ENCODE measurements around the gene SERPINA12. TPM values are rescaled to one million over a fixed set of nuclear protein-coding genes. Genes with fewer than 3 reads are reported as not detected.

SERPINA12 gene
- total and polyA plus RNA-seq, 2 experiments from 2014 or later = not detected

DNA sequence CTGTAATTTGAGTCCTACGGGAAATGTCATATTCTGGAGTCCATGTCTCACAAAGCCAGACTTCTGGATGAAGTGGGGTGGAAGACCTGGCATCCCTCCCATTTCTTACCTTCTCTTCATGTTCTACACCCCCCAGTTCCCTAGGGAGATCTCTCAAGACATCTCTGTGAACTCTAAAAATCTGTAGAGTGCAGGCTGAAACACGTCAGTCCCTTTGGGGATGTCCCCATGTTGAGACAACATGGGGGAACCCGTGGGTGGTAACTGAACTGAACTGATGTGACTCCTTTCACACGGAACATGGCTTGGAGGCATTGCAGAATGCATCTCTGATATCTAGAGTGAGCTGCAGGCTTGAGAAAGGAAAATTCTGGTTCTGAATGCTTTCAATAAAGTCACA, 15.2 kb downstream of the SERPINA12 start (continued):
- TF ChIP-seq ZNF331 (CRISPR knock-in tag; IDR thresholded peaks at IDR 0.05; ENCODE audit: low read depth) = no peak
- TF ChIP-seq, protein P1, sequence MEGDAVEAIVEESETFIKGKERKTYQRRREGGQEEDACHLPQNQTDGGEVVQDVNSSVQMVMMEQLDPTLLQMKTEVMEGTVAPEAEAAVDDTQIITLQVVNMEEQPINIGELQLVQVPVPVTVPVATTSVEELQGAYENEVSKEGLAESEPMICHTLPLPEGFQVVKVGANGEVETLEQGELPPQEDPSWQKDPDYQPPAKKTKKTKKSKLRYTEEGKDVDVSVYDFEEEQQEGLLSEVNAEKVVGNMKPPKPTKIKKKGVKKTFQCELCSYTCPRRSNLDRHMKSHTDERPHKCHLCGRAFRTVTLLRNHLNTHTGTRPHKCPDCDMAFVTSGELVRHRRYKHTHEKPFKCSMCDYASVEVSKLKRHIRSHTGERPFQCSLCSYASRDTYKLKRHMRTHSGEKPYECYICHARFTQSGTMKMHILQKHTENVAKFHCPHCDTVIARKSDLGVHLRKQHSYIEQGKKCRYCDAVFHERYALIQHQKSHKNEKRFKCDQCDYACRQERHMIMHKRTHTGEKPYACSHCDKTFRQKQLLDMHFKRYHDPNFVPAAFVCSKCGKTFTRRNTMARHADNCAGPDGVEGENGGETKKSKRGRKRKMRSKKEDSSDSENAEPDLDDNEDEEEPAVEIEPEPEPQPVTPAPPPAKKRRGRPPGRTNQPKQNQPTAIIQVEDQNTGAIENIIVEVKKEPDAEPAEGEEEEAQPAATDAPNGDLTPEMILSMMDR (conservative IDR thresholded peaks at IDR 0.05; ENCODE audit: low read depth in 2 of 2) = no peak
- no peak for TF ChIP-seq EZH2phosphoT487 (IDR thresholded peaks at IDR 0.05; ENCODE audit: unreplicated experiment)

DNA sequence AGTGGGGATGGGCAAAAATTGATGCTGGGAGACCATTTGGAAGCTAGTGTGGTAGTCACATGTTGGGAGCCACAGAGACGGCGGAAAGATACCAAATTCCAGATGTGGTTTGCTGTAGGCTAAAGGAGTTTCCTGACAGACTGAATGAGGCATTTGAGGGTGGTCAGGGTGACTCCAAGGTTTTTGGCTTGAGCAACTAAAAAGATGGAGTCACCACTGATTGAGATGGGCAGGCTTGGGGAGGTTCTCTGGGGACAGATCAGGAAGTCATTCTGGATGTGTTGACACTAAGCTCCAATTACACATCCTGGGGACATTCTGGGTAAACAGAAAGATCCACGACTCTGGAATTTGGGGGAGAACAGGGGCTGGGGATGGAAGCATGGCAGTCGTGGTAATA, 17.8 kb downstream of the SERPINA12 start:
- no peaks in the 10 kb centered on the region for H3K27me3 ChIP-seq (ENCODE audit: insufficient read depth)
- Mint-ChIP-seq H3K4me1 (peaks cover 8% of the 10 kb centered on the region), H3K9me3 (peaks cover 2% of the 10 kb centered on the region; the same call in 1 of the 3 replicates), H3K36me3 (ENCODE audit: low read depth) (no peaks in the 10 kb centered on the region), H3K27ac (no peak overlapping the region), H3K27me3 (ENCODE audit: insufficient read depth, low read depth, poor library complexity) (peaks cover 11% of the 10 kb centered on the region), H3K4me3 (no peak overlapping the region)
- TF ChIP-seq ZNF331 (CRISPR knock-in tag; IDR thresholded peaks at IDR 0.05; ENCODE audit: low read depth) (no peak), NANOG (IDR thresholded peaks at IDR 0.05; ENCODE audit: borderline replicate concordance) (no peak), STAT1 (IDR thresholded peaks at IDR 0.05; ENCODE audit: unreplicated experiment) (no peak)
- TF ChIP-seq, protein P2, sequence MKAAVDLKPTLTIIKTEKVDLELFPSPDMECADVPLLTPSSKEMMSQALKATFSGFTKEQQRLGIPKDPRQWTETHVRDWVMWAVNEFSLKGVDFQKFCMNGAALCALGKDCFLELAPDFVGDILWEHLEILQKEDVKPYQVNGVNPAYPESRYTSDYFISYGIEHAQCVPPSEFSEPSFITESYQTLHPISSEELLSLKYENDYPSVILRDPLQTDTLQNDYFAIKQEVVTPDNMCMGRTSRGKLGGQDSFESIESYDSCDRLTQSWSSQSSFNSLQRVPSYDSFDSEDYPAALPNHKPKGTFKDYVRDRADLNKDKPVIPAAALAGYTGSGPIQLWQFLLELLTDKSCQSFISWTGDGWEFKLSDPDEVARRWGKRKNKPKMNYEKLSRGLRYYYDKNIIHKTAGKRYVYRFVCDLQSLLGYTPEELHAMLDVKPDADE (IDR thresholded peaks at IDR 0.05) = no peak
- H3K4me1 ChIP-seq (ENCODE audit: insufficient read depth) = 0 out of 2 replicates have a peak, but pooled peaks cover 6% of the 10 kb centered on the region
- no peaks in the 10 kb centered on the region for H4K20me1 ChIP-seq (replicated peaks; ENCODE audit: insufficient read depth)
- no peak overlapping the region for H3K4me2 ChIP-seq
- H3K79me2 ChIP-seq (replicated peaks; ENCODE audit: insufficient read depth) = no peaks in the 10 kb centered on the region
- DNase-seq (ENCODE audit: low spot score) (no peak), ATAC-seq (no peak)
- H3K36me3 ChIP-seq (ENCODE audit: insufficient read depth) = no peaks in the 10 kb centered on the region
- H3K4me3 ChIP-seq = no peak overlapping the region
- H3K27ac ChIP-seq (ENCODE audit: low read depth) = no peak overlapping the region
- H2AFZ ChIP-seq = no peak overlapping the region
- H3F3A ChIP-seq (replicated peaks; ENCODE audit: low read depth) = no peaks in the 10 kb centered on the region
- H3K9me2 ChIP-seq (ENCODE audit: insufficient read depth) = peaks cover 11% of the 10 kb centered on the region; the same call in 1 of the 2 replicates

- Histone ChIP-seq H3K27me3 (ENCODE audit: insufficient read depth) (no peaks in the 10 kb centered on the region), H3K27ac (ENCODE audit: low read depth) (no peak overlapping the region), H4K20me1 (replicated peaks; ENCODE audit: insufficient read depth) (no peaks in the 10 kb centered on the region), H2AFZ (no peak overlapping the region), H3K79me2 (replicated peaks; ENCODE audit: insufficient read depth) (no peaks in the 10 kb centered on the region), H3K4me1 (ENCODE audit: insufficient read depth) (0 out of 2 replicates have a peak, but pooled peaks cover 6% of the 10 kb centered on the region), H3K4me3 (no peak overlapping the region), H3K36me3 (ENCODE audit: insufficient read depth) (no peaks in the 10 kb centered on the region), H3F3A (replicated peaks; ENCODE audit: low read depth) (no peaks in the 10 kb centered on the region), H3K9me2 (ENCODE audit: insufficient read depth) (peaks cover 11% of the 10 kb centered on the region; the same call in 1 of the 2 replicates), H3K4me2 (no peak overlapping the region)
- H3K36me3 Mint-ChIP-seq (ENCODE audit: low read depth) = no peaks in the 10 kb centered on the region
- no peak overlapping the region for H3K4me3 Mint-ChIP-seq
- DNase-seq (ENCODE audit: low spot score) (no peak), ATAC-seq (no peak)
- peaks cover 2% of the 10 kb centered on the region; the same call in 1 of the 3 replicates for H3K9me3 Mint-ChIP-seq
- peaks cover 16% of the 10 kb centered on the region for H3K4me1 Mint-ChIP-seq
- no peak overlapping the region for H3K27ac Mint-ChIP-seq
- H3K27me3 Mint-ChIP-seq (ENCODE audit: insufficient read depth, low read depth, poor library complexity) = peaks cover 18% of the 10 kb centered on the region
- no peak for TF ChIP-seq ZNF114 (CRISPR knock-in tag; IDR thresholded peaks at IDR 0.05)
- TF ChIP-seq JUNB (IDR thresholded peaks at IDR 0.05; ENCODE audit: unreplicated experiment) = no peak
- TF ChIP-seq, protein P1 (conservative IDR thresholded peaks at IDR 0.05; ENCODE audit: low read depth in 2 of 2) = no peak
- TF ChIP-seq, protein P2 (IDR thresholded peaks at IDR 0.05) = no peak
- TF ChIP-seq NANOG (IDR thresholded peaks at IDR 0.05; ENCODE audit: borderline replicate concordance) = no peak
Measured at GRCh38 chr14:94489336-94489735, 19.9 kb downstream of the SERPINA12 start.
